HCT116 (cell line): ENCODE measurements around the gene NKAIN4. TPM values are rescaled to one million over a fixed set of nuclear protein-coding genes. Genes with fewer than 3 reads are reported as not detected.

Experiments
- ATAC-seq: fragments of 200-7000 bp; cut with Tn5 transposase; 2 replicates; pipeline ENCODE4 v1.9.1; 2020; ENCODE audit warnings: mild to moderate bottlenecking, moderate library complexity
- BruUV-seq: library from RNA; stranded (reverse); fragments of 400-500 nt; replicated peaks from 2 replicates; lab custom pipeline; 2021; lab: Mats Ljungman, UMichigan
- CTCF ChIA-PET: fragments of 300-600 bp; sonication (Branson Sonifier 250); formaldehyde crosslinking; loops from one replicate; lab custom pipeline; 2021; ENCODE audit warnings: antibody characterized with exemption; lab: Charles Lee
- POLR2A ChIA-PET: fragments of 300-600, 350-600 bp; sonication (Branson Sonifier 250); formaldehyde crosslinking; loops from one replicate; lab custom pipeline; 2021; ENCODE audit warnings: antibody characterized with exemption; lab: Charles Lee
- RAD21 ChIA-PET, 2 experiments: fragments of 300-600 bp; sonication (Branson Sonifier 250); formaldehyde crosslinking; loops; one replicate each; lab custom pipeline; 2023; ENCODE audit warnings: low total read pairs in 2 of 2; ENCODE audit not compliant: uncharacterized antibody in 2 of 2, unreplicated experiment in 2 of 2, low non-redundant PET in 1 of 2; lab: Charles Lee
- DNase-seq: peaks from one replicate; pipeline ENCODE4 v3.0.0-alpha.2; 2010; ENCODE audit warnings: low read depth, low spot score
- H2AFZ ChIP-seq: fragments of 200-600 bp; shearing (Covaris generic), sonication (generic); 2 replicates; pipeline ENCODE4 v1.6.1; 2017; ENCODE audit warnings: low read depth, mixed run types, mixed read lengths, antibody characterized with exemption, low read length; ENCODE audit not compliant: poor library complexity, severe bottlenecking
- H3K27ac ChIP-seq: 2 replicates; pipeline ENCODE4 v1.5.1; 2012; ENCODE audit warnings: low read depth, low read length
- H3K27me3 ChIP-seq: fragments of 200-600 bp; sonication (generic); 2 replicates; pipeline ENCODE4 v1.6.1; 2016; ENCODE audit warnings: mixed run types, low read length, mixed read lengths; ENCODE audit not compliant: insufficient read depth
- H3K36me3 ChIP-seq, 2 experiments: fragments of 200-500 bp in 1 of 2; fragments of 200-600 bp in 1 of 2; sonication (Bioruptor generic) in 1 of 2; sonication (generic) in 1 of 2; 2 replicates each; pipeline versions ENCODE4 v1.5.1 to v1.6.1; 2014 to 2016; ENCODE audit warnings: low read length in 2 of 2, inconsistent platforms in 1 of 2, mixed read lengths in 1 of 2, mixed run types in 1 of 2; ENCODE audit not compliant: insufficient read depth in 2 of 2, control insufficient read depth in 1 of 2
- H3K4me1 ChIP-seq, 2 experiments: fragments of 200-600 bp in 1 of 2; sonication (generic) in 1 of 2; 2 replicates each; pipeline versions ENCODE4 v1.5.1 to v1.6.1; 2012 to 2017; ENCODE audit warnings: low read length in 2 of 2, inconsistent platforms in 1 of 2, mild to moderate bottlenecking in 1 of 2, mixed read lengths in 1 of 2, mixed run types in 1 of 2, moderate library complexity in 1 of 2; ENCODE audit not compliant: insufficient read depth in 2 of 2, control insufficient read depth in 1 of 2
- H3K4me2 ChIP-seq: fragments of 200-600 bp; sonication (generic); 2 replicates; pipeline ENCODE4 v1.6.1; 2017; ENCODE audit warnings: mixed run types, low read length, mixed read lengths
- H3K4me3 ChIP-seq, 2 experiments: fragments of 200-600 bp in 1 of 2; sonication (generic) in 1 of 2; replicated peaks in 1 of 2; 2 replicates each; pipeline ENCODE4 v1.5.1; 2011 to 2016; ENCODE audit warnings: low read length in 2 of 2, control low read depth in 1 of 2, low read depth in 1 of 2, mild to moderate bottlenecking in 1 of 2, mixed read lengths in 1 of 2, mixed run types in 1 of 2
- H3K79me2 ChIP-seq: fragments of 200-600 bp; sonication (generic); 2 replicates; pipeline ENCODE4 v1.6.1; 2017; ENCODE audit warnings: mild to moderate bottlenecking, mixed run types, low read length, moderate library complexity, mixed read lengths; ENCODE audit not compliant: insufficient read depth
- H3K9ac ChIP-seq: fragments of 200-600 bp; sonication (generic); 2 replicates; pipeline ENCODE4 v1.6.1; 2016; ENCODE audit warnings: low read length, mixed read lengths
- H3K9me2 ChIP-seq: fragments of 200-600 bp; sonication (generic), shearing (Covaris generic); 2 replicates; pipeline ENCODE4 v1.6.1; 2017; ENCODE audit warnings: mixed run types, mild to moderate bottlenecking, moderate library complexity; ENCODE audit not compliant: insufficient read depth
- H3K9me3 ChIP-seq, 2 experiments: fragments of 200-500 bp in 1 of 2; fragments of 200-600 bp in 1 of 2; sonication (Bioruptor generic) in 1 of 2; sonication (generic) in 1 of 2; 2 replicates each; pipeline ENCODE4 v1.6.1; 2014 to 2017; ENCODE audit warnings: low read length in 2 of 2, mixed read lengths in 2 of 2, inconsistent platforms in 1 of 2, low read depth in 1 of 2, mild to moderate bottlenecking in 1 of 2, mixed run types in 1 of 2, moderate library complexity in 1 of 2; ENCODE audit not compliant: control insufficient read depth in 1 of 2, insufficient read depth in 1 of 2
- H4K20me1 ChIP-seq: fragments of 200-600 bp; sonication (generic), shearing (Covaris generic); 2 replicates; pipeline ENCODE4 v1.6.1; 2017; ENCODE audit warnings: mixed run types, mild to moderate bottlenecking, moderate library complexity; ENCODE audit not compliant: insufficient read depth
- CBX3 ChIP-seq: IDR thresholded peaks from 2 replicates; pipeline ENCODE4 v1.6.1; 2012; ENCODE audit warnings: low read depth
- CEBPB ChIP-seq: IDR thresholded peaks from 2 replicates; pipeline ENCODE4 v1.6.1; 2012; ENCODE audit warnings: low read depth
- EGR1 ChIP-seq: IDR thresholded peaks from 2 replicates; pipeline ENCODE4 v1.6.1; 2012; ENCODE audit warnings: low read depth
- EZH2 ChIP-seq: fragments of 200-600 bp; sonication (generic); IDR thresholded peaks from 2 replicates; pipeline ENCODE4 v1.6.1; 2017; ENCODE audit warnings: antibody characterized with exemption, mixed run types
- EZH2phosphoT487 ChIP-seq: fragments of 200-600 bp; IDR thresholded peaks from 2 replicates; pipeline ENCODE4 v1.6.1; 2018; ENCODE audit warnings: antibody characterized with exemption, borderline replicate concordance
- FOSL1 ChIP-seq: IDR thresholded peaks from 2 replicates; pipeline ENCODE4 v1.6.1; 2012; ENCODE audit warnings: low read depth
- JUND ChIP-seq: IDR thresholded peaks from 2 replicates; pipeline ENCODE4 v1.6.1; 2012
- POLR2A ChIP-seq: IDR thresholded peaks from 2 replicates; pipeline ENCODE4 v1.7.0; 2011; ENCODE audit warnings: borderline replicate concordance; ENCODE audit not compliant: insufficient read depth, insufficient read length; ENCODE audit errors: extremely low read depth
- POLR2AphosphoS5 ChIP-seq: IDR thresholded peaks from 2 replicates; pipeline ENCODE4 v1.6.1; 2011; ENCODE audit warnings: mild to moderate bottlenecking, low read depth, low read length, moderate library complexity
- RAD21 ChIP-seq: IDR thresholded peaks from 2 replicates; pipeline ENCODE4 v1.6.1; 2012; ENCODE audit warnings: low read depth, mild to moderate bottlenecking
- SIN3A ChIP-seq: IDR thresholded peaks from 2 replicates; pipeline ENCODE4 v1.6.1; 2012; ENCODE audit warnings: low read depth
- SP1 ChIP-seq: IDR thresholded peaks from 2 replicates; pipeline ENCODE4 v1.6.1; 2012; ENCODE audit warnings: low read depth
- SRF ChIP-seq: IDR thresholded peaks from 2 replicates; pipeline ENCODE4 v1.6.1; 2012; ENCODE audit warnings: low read depth
- YY1 ChIP-seq: IDR thresholded peaks from 2 replicates; pipeline ENCODE4 v1.6.1; 2011; ENCODE audit warnings: low read length, low read depth, moderate library complexity, mild to moderate bottlenecking; ENCODE audit not compliant: insufficient replicate concordance; ENCODE audit errors: extremely low read depth
- ZFX ChIP-seq: fragments of 450-650 bp; IDR thresholded peaks from 2 replicates; pipeline ENCODE4 v1.6.1; 2017
- ZNF274 ChIP-seq: fragments of 200-500 bp; sonication (Bioruptor generic); IDR thresholded peaks from 2 replicates; pipeline ENCODE4 v1.6.1; 2014; ENCODE audit warnings: mild to moderate bottlenecking, low read depth, low read length, inconsistent platforms
- intact Hi-C: fragments of 100-400 bp; cut with micrococcal nuclease; formaldehyde crosslinking; loops from 2 replicates; pipeline ENCODE4 v1.10.0; 2022
- total RNA-seq: library from RNA; stranded (reverse); gene quantifications from one replicate; pipeline ENCODE4 v1.2.1, GENCODE V29; 2021; ENCODE audit not compliant: unreplicated experiment
- TF ChIP-seq, protein P1 (sequence below), 3 experiments: fragments of 200-600 bp in 1 of 3; sonication (generic) in 1 of 3; IDR thresholded peaks in 2 of 3; conservative IDR thresholded peaks in 1 of 3; 2 replicates each; pipeline ENCODE4 v1.5.1; 2012 to 2017; ENCODE audit warnings: low read depth in 2 of 3, low read length in 2 of 3, antibody characterized with exemption in 1 of 3, borderline replicate concordance in 1 of 3, control low read depth in 1 of 3, mild to moderate bottlenecking in 1 of 3, mixed read lengths in 1 of 3, mixed run types in 1 of 3, moderate library complexity in 1 of 3; ENCODE audit not compliant: insufficient read depth in 1 of 3
- TF ChIP-seq, protein P2 (sequence below): IDR thresholded peaks from 2 replicates; pipeline ENCODE4 v1.6.1; 2011; ENCODE audit warnings: mild to moderate bottlenecking, low read length, moderate library complexity; ENCODE audit not compliant: insufficient replicate concordance; ENCODE audit errors: extremely low read depth
- TF ChIP-seq, protein P3 (sequence below): IDR thresholded peaks from 2 replicates; pipeline ENCODE4 v1.6.1; 2012; ENCODE audit warnings: low read depth
- TF ChIP-seq, protein P4 (sequence below): IDR thresholded peaks from 2 replicates; pipeline ENCODE4 v1.6.1; 2012

The NKAIN4 gene
- total RNA-seq, 1 experiment from 2014 or later, result not detected

DNA sequence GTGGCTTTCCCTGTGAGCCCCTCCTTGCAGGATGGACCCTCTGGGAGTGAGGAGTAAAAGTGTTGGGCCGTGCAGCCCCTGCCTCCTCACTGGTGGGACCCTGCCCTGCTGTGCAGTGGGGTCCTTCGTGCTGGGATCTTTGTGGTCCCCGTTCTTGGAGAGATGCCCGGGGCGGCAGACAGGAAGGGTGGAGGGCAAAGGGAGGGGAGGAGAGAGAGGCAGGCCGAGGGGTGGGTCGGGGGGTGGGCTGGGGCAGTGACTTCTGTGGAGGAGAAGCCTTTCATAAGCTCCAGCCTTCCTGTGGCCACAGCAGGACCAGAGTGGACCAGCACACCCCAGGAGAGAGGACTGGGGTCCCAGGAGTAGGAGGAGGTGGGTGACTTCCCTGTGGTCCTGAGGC is 38.6 kb upstream of the NKAIN4 start, which contains the start of gene COL20A1:
COL20A1 (plus strand) TSS at position 283 of the 400 bp plus-strand sequence. CDS start 1,922 bp downstream, outside the sequence.
- H3K4me2 ChIP-seq, result no peak within 1 kb of the TSS
- H3K79me2 ChIP-seq, result no peaks in the 10 kb centered on the region
- CTCF ChIA-PET, result no interaction called here
- peaks cover 4 to 18% of the 10 kb centered on the region in 2 experiments; a peak in 3 of 4 replicates for H3K4me1 ChIP-seq
- intact Hi-C loops, result no loop called here
- BruUV-seq, result no TSS peak
- no peak within 1 kb of the TSS for H3K9ac ChIP-seq
- H3K4me3 ChIP-seq, result no peak within 1 kb of the TSS
- no peaks in the 10 kb centered on the region for H3K9me2 ChIP-seq
- no peak for ATAC-seq
- H3K27ac ChIP-seq, result no peak within 1 kb of the TSS
- POLR2A ChIA-PET, result no interaction called here
- peaks cover 0 to 9% of the 10 kb centered on the region in 2 experiments; a peak in 1 of 4 replicates for H3K36me3 ChIP-seq
- H3K9me3 ChIP-seq, result no peaks in the 10 kb centered on the region
- H2AFZ ChIP-seq, result no peak within 1 kb of the TSS
- H3K27me3 ChIP-seq, result no peaks in the 10 kb centered on the region
- TF ChIP-seq POLR2A (no peak), SRF (no peak), SP1 (no peak), ZFX (no peak), ZNF274 (no peak), FOSL1 (no peak), EZH2 (no peak), RAD21 (no peak), EZH2phosphoT487 (no peak), POLR2AphosphoS5 (no peak), EGR1 (no peak), CEBPB (no peak), CBX3 (no peak), YY1 (no peak), JUND (no peak), SIN3A (no peak)
- TF ChIP-seq, protein P1, sequence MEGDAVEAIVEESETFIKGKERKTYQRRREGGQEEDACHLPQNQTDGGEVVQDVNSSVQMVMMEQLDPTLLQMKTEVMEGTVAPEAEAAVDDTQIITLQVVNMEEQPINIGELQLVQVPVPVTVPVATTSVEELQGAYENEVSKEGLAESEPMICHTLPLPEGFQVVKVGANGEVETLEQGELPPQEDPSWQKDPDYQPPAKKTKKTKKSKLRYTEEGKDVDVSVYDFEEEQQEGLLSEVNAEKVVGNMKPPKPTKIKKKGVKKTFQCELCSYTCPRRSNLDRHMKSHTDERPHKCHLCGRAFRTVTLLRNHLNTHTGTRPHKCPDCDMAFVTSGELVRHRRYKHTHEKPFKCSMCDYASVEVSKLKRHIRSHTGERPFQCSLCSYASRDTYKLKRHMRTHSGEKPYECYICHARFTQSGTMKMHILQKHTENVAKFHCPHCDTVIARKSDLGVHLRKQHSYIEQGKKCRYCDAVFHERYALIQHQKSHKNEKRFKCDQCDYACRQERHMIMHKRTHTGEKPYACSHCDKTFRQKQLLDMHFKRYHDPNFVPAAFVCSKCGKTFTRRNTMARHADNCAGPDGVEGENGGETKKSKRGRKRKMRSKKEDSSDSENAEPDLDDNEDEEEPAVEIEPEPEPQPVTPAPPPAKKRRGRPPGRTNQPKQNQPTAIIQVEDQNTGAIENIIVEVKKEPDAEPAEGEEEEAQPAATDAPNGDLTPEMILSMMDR (IDR thresholded peaks at IDR 0.05 in 2 of 3, conservative IDR thresholded peaks at IDR 0.05 in 1 of 3; ENCODE audit: borderline replicate concordance in 1 of 3, insufficient read depth in 1 of 3, low read depth in 2 of 3, low read length in 2 of 3), result no peak
- TF ChIP-seq, protein P2, sequence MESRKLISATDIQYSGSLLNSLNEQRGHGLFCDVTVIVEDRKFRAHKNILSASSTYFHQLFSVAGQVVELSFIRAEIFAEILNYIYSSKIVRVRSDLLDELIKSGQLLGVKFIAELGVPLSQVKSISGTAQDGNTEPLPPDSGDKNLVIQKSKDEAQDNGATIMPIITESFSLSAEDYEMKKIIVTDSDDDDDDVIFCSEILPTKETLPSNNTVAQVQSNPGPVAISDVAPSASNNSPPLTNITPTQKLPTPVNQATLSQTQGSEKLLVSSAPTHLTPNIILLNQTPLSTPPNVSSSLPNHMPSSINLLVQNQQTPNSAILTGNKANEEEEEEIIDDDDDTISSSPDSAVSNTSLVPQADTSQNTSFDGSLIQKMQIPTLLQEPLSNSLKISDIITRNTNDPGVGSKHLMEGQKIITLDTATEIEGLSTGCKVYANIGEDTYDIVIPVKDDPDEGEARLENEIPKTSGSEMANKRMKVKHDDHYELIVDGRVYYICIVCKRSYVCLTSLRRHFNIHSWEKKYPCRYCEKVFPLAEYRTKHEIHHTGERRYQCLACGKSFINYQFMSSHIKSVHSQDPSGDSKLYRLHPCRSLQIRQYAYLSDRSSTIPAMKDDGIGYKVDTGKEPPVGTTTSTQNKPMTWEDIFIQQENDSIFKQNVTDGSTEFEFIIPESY, result no peak
- TF ChIP-seq, protein P3, sequence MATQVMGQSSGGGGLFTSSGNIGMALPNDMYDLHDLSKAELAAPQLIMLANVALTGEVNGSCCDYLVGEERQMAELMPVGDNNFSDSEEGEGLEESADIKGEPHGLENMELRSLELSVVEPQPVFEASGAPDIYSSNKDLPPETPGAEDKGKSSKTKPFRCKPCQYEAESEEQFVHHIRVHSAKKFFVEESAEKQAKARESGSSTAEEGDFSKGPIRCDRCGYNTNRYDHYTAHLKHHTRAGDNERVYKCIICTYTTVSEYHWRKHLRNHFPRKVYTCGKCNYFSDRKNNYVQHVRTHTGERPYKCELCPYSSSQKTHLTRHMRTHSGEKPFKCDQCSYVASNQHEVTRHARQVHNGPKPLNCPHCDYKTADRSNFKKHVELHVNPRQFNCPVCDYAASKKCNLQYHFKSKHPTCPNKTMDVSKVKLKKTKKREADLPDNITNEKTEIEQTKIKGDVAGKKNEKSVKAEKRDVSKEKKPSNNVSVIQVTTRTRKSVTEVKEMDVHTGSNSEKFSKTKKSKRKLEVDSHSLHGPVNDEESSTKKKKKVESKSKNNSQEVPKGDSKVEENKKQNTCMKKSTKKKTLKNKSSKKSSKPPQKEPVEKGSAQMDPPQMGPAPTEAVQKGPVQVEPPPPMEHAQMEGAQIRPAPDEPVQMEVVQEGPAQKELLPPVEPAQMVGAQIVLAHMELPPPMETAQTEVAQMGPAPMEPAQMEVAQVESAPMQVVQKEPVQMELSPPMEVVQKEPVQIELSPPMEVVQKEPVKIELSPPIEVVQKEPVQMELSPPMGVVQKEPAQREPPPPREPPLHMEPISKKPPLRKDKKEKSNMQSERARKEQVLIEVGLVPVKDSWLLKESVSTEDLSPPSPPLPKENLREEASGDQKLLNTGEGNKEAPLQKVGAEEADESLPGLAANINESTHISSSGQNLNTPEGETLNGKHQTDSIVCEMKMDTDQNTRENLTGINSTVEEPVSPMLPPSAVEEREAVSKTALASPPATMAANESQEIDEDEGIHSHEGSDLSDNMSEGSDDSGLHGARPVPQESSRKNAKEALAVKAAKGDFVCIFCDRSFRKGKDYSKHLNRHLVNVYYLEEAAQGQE, result no peak
- TF ChIP-seq, protein P4, sequence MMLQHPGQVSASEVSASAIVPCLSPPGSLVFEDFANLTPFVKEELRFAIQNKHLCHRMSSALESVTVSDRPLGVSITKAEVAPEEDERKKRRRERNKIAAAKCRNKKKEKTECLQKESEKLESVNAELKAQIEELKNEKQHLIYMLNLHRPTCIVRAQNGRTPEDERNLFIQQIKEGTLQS, result no peak
- DNase-seq, result no peak
- H4K20me1 ChIP-seq, result no peaks in the 10 kb centered on the region
- RAD21 ChIA-PET, result no interaction called here
